Sigmoid colon (tissue), 7 donors: ENCODE data around the gene NFATC2IP. TPM values are rescaled to one million over a fixed set of nuclear protein-coding genes. Genes with fewer than 3 reads are reported as not detected.
"Not testable (repeated sequence)": the region's sequence is repeated elsewhere in the genome, so short reads cannot be mapped to it uniquely, and the experiment has no call there.

Source experiments
- DNase-seq: peaks from one replicate; pipeline ENCODE4 v3.0.0-alpha.2; 2019
- H3K27ac ChIP-seq, 4 donors: fragments of 200-600 bp; sonication (generic); one replicate each; pipeline ENCODE4 v1.5.1; 2016 to 2019; ENCODE audit warnings: mild to moderate bottlenecking in 1 of 4
- H3K27me3 ChIP-seq, 3 donors: fragments of 200-600 bp; sonication (generic); one replicate each; pipeline ENCODE4 v1.5.1; 2019; ENCODE audit warnings: mild to moderate bottlenecking in 1 of 3
- H3K36me3 ChIP-seq, 4 donors: fragments of 200-600 bp; sonication (generic); one replicate each; pipeline ENCODE4 v1.5.1; 2016 to 2019
- H3K4me1 ChIP-seq, 4 donors: fragments of 200-600 bp; sonication (generic); one replicate each; pipeline ENCODE4 v1.5.1; 2017 to 2019
- H3K4me3 ChIP-seq, 4 donors: fragments of 200-600 bp; sonication (generic); one replicate each; pipeline ENCODE4 v1.5.1; 2017 to 2019; ENCODE audit warnings: mild to moderate bottlenecking in 2 of 4, moderate library complexity in 1 of 4
- H3K9me3 ChIP-seq, 4 donors: fragments of 200-600 bp in 3 of 4; sonication (generic) in 3 of 4; one replicate each; pipeline versions ENCODE4 v1.5.1 to v1.6.1; 2013 to 2019
- EP300 ChIP-seq, 4 donors: sonication (generic); formaldehyde crosslinking; IDR thresholded peaks; one replicate each; pipeline ENCODE4 v1.6.1; 2017; ENCODE audit warnings: antibody characterized with exemption in 4 of 4
- POLR2A ChIP-seq, 2 donors: fragments of 450-650 bp; IDR thresholded peaks; one replicate each; pipeline ENCODE4 v1.6.1; 2016; ENCODE audit warnings: antibody characterized with exemption in 2 of 2, mild to moderate bottlenecking in 2 of 2, moderate library complexity in 2 of 2
- POLR2AphosphoS5 ChIP-seq, 4 donors: sonication (generic); formaldehyde crosslinking; IDR thresholded peaks; one replicate each; pipeline ENCODE4 v1.6.1; 2017; ENCODE audit warnings: antibody characterized with exemption in 4 of 4
- WGBS, 2 donors: extraction: QIAGEN DNeasy Blood & Tissue Kit; methylation state at CpG; one replicate each; pipeline ENCODE4 v1.1.7; 2013; 5-methylcytosine and 5-hydroxymethylcytosine counted together
- intact Hi-C: fragments of 100-400 bp; cut with DNase I; formaldehyde crosslinking; loops from one replicate; pipeline ENCODE4 v1.15.1; 2023
- polyA plus RNA-seq, 3 donors: library from polyadenylated mRNA; stranded (reverse); fragments of 200-250 nt; gene quantifications; one replicate each; pipeline ENCODE4 v1.2.3, GENCODE V29; 2013
- total RNA-seq, 4 donors: library from RNA; depleted of rRNA; stranded (reverse); fragments of >200 nt; gene quantifications; one replicate each; pipeline ENCODE4 v1.1.0, GENCODE V29; 2016
- TF ChIP-seq, protein P1 (sequence below), 4 experiments: fragments of 450-650 bp in 3 of 4; fragments of 200-600 bp in 1 of 4; IDR thresholded peaks; one replicate each; pipeline ENCODE4 v1.5.1; 2016 to 2019; ENCODE audit warnings: antibody characterized with exemption in 4 of 4, mild to moderate bottlenecking in 3 of 4, moderate library complexity in 2 of 4
- donor health status: healthy with polysubstance abuse.
- donor health status: Bipolar disorder and iron deficiency.
- donor health status: healthy.

Gene NFATC2IP
- total and polyA plus RNA-seq, 7 donors = 12.6 to 42.5 (median 20.8) TPM

DNA sequence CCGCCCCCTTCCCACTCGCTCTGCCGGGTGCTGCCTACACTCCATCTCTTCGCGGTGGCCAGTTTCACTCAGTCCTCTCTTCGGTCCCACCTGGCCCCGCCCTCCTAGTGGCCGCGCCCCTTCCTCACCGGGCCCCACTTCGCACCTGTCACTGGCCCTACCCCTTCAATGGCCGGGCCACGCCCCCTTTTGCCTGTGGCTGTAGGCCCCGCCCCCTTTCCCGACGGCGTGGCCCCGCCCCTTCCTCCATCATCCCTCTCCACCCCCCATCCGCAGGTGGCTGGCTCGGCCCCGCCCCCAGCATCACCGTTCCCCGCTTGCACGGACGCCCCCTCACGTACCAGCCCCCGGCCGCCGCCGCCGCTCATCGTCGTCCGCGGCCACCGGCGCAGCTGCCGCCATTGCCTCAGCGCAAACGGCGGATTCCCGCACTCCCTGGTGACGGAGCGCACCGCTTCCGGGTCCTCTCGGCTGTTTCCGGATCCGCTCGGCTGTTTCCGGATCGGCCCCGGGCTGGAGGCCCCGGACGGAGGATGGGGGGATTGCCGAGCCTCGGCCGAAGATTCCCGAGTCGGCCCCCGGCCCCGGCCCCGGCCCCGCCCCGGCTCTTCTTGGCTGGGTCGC, 25.9 kb upstream of the NFATC2IP start, which contains the start of gene RABEP2:
Gene RABEP2, minus strand, starts transcription at position 477 of the 624 bp plus-strand sequence. Its CDS starts 75 bp downstream, at position 402.
- intact Hi-C loops = loop anchor here (1.0 to 5.0 kb wide), 4 partner anchors 20 to 102 kb away; partner anchors contain the start of gene SH2B1
- H3K9me3 ChIP-seq = no peaks in the 10 kb centered on the region
- H3K4me3 ChIP-seq = peak within 1 kb of the TSS; percentile 61 to 95 (median 84)
- H3K27me3 ChIP-seq = no peaks in the 10 kb centered on the region
- peak; percentile 95 for DNase-seq
- H3K4me1 ChIP-seq = peaks cover 0 to 12% (median 9%) of the 10 kb centered on the region in 4 donors
- H3K36me3 ChIP-seq = peaks cover 0 to 1% (median 0%) of the 10 kb centered on the region in 4 donors
- 1% methylated on average over 66 of the region's 66 CpGs for WGBS, 2 donors
- TF ChIP-seq, protein P1, sequence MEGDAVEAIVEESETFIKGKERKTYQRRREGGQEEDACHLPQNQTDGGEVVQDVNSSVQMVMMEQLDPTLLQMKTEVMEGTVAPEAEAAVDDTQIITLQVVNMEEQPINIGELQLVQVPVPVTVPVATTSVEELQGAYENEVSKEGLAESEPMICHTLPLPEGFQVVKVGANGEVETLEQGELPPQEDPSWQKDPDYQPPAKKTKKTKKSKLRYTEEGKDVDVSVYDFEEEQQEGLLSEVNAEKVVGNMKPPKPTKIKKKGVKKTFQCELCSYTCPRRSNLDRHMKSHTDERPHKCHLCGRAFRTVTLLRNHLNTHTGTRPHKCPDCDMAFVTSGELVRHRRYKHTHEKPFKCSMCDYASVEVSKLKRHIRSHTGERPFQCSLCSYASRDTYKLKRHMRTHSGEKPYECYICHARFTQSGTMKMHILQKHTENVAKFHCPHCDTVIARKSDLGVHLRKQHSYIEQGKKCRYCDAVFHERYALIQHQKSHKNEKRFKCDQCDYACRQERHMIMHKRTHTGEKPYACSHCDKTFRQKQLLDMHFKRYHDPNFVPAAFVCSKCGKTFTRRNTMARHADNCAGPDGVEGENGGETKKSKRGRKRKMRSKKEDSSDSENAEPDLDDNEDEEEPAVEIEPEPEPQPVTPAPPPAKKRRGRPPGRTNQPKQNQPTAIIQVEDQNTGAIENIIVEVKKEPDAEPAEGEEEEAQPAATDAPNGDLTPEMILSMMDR (IDR thresholded peaks at IDR 0.05) = no peak
- TF ChIP-seq POLR2AphosphoS5 (IDR thresholded peaks at IDR 0.05) = peak; percentile 75 to 91 (median 82)
- no peak for TF ChIP-seq EP300 (IDR thresholded peaks at IDR 0.05)
- no peak for TF ChIP-seq POLR2A (IDR thresholded peaks at IDR 0.05)
- H3K27ac ChIP-seq = peak within 1 kb of the TSS; percentile 89 to 98 (median 98)

DNA sequence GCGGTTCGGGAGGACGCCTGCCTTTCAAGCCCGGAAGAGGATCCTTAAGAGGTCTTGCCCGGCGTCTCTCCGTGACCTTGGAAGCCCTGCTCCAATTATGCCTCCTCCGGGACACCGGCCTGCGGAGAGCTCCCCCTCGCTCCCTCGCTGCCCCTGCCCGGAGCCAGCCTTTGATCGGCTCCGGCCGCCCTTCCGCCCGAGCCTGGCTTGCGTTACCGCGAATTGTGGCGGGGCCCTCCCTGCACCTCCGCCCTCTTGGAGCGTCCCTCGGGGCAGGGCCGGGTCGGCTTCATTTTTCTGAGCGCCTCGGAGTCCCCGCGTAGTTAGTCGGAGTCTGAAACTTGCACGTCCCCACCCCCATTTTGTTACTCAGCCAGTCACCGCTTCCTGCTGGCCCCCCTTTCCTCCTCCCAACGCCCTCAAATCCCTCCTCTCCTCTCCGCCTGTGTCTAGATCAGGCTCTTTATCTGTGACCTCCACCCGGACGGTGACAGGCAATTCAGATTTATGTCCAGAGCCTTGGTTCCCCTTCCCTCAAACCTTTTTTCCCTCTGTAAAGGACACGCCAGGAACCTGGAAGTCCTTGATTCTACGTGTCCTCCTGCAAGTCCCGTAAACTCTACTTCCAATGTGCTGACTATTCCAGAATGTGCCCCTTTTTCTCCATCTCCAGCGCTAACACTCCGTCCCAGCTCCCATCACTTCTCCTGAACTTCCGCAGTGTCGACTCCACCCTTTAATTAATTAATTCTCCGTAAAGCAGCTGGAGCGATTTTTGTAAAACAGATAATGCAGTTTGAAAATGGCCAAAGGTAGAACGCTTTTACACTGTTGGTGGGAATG, 25.1 kb upstream of the NFATC2IP start:
- intact Hi-C loops = loop anchor here (1.0 to 5.0 kb wide), 3 partner anchors 20 to 102 kb away; partner anchors contain the start of gene SH2B1
- Histone ChIP-seq H3K9me3 (no peaks in the 10 kb centered on the region), H3K4me1 (peaks cover 0 to 12% (median 9%) of the 10 kb centered on the region in 4 donors), H3K4me3 (peak overlapping the region; percentile 61 to 95 (median 84)), H3K27ac (peak overlapping the region; percentile 89 to 98 (median 98)), H3K27me3 (no peaks in the 10 kb centered on the region), H3K36me3 (no peaks in the 10 kb centered on the region)
- 1% methylated on average over 48 of the region's 48 CpGs for WGBS, 2 donors
- TF ChIP-seq POLR2A (IDR thresholded peaks at IDR 0.05) (peak; percentile 46 to 50), POLR2AphosphoS5 (IDR thresholded peaks at IDR 0.05) (peak in 3 of 4 donors; percentile 0 to 53 (median 51)), EP300 (IDR thresholded peaks at IDR 0.05) (no peak)
- TF ChIP-seq, protein P1 (IDR thresholded peaks at IDR 0.05) = no peak
- peak; percentile 87 for DNase-seq

DNA sequence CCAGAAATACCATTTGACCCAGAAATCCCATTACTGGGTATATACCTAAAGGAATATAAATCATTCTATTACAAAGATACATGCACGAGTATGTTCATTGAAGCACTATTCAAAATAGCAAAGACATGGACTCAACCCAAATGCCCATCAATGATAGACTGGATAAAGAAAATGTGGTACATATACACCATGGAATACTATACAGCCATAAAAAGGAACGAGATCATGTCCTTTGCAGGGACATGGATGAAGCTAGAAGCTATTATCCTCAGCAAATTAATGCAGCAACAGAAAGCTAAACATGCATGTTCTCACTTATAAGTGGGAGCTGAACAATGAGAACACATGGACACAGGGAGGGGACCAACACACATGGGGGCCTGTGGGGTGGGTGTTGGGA, 24.5 kb upstream of the NFATC2IP start:
- peak overlapping the region; percentile 89 to 98 (median 98) for H3K27ac ChIP-seq
- H3K9me3 ChIP-seq, H3K27me3 ChIP-seq, H3K36me3 ChIP-seq, DNase-seq: not testable (repeated sequence)
- intact Hi-C loops = loop anchor here (5.0 kb wide), 1 partner anchor 64 kb away; the partner anchor contains the start of gene SH2B1
- H3K4me3 ChIP-seq = peak overlapping the region in 3 of 4 donors; percentile 61 to 86 (median 83)
- WGBS, 2 donors = 38 to 72% methylated on average over 2 of the region's 2 CpGs
- H3K4me1 ChIP-seq = peaks cover 0 to 12% (median 9%) of the 10 kb centered on the region in 4 donors

DNA sequence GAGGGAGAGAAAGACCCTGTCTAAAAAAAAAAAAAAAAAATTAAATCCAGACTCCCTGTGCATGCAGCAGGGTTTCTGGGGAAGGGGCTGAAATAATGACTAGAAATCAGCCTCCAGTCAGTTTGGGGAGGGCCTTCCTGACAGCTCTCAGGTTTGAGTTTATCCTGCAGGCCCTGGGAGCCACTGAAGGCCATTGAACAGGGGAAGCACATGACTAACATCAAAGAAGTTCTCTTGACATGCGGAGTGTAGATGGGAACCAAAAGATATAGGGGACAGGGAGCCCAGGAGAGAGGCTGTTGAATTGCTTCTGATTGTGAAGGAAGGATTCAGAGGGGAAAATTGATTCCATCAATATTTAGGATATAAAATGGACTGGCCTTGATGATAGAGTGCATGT, 22.9 kb upstream of the NFATC2IP start:
- Histone ChIP-seq H3K9me3 (no peaks in the 10 kb centered on the region), H3K27ac (no peak overlapping the region), H3K36me3 (no peaks in the 10 kb centered on the region), H3K27me3 (no peaks in the 10 kb centered on the region), H3K4me3 (no peak overlapping the region), H3K4me1 (peaks cover 0 to 12% (median 9%) of the 10 kb centered on the region in 4 donors)
- 79 to 93% methylated on average over 1 of the region's 1 CpG for WGBS, 2 donors
- intact Hi-C loops = loop anchor here (5.0 kb wide), 1 partner anchor 66 kb away; the partner anchor contains the start of gene SH2B1
- TF ChIP-seq, protein P1 (IDR thresholded peaks at IDR 0.05) = no peak
- TF ChIP-seq POLR2AphosphoS5 (IDR thresholded peaks at IDR 0.05) = no peak
- no peak for TF ChIP-seq POLR2A (IDR thresholded peaks at IDR 0.05)
- no peak for TF ChIP-seq EP300 (IDR thresholded peaks at IDR 0.05)
- DNase-seq = no peak

DNA sequence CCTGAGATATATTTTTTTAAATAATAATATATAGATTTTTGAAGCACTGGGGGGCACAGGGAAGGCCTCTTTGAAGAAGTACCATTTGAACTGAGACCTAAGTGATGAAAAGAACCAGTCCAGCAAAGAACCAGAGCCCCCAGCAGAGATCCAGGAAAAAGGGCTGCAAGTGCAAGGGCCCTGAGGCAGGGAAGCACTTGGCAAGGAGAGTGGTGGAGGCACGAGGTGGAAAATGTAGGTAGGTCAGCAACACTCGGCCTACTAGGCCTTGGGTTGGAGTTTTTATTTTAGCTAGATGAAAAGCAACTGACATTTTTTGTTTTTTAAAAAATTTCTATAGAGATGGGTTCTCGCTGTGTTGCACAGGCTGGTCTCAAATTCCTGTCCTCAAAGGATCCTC, 20.5 kb upstream of the NFATC2IP start:
- Histone ChIP-seq H3K36me3 (no peaks in the 10 kb centered on the region), H3K9me3 (no peaks in the 10 kb centered on the region), H3K27me3 (no peaks in the 10 kb centered on the region), H3K4me3 (no peak overlapping the region), H3K4me1 (peaks cover 0 to 5% (median 2%) of the 10 kb centered on the region in 4 donors), H3K27ac (no peak overlapping the region)
- intact Hi-C loops = no loop called here
- 87 to 90% methylated on average over 3 of the region's 3 CpGs for WGBS, 2 donors
- DNase-seq = no peak
- no peak for TF ChIP-seq EP300 (IDR thresholded peaks at IDR 0.05)
